H1 (cell line): Measurements from ENCODE around the gene HHIP. TPM values are rescaled to one million over a fixed set of nuclear protein-coding genes. Genes with fewer than 3 reads are reported as not detected.

ENCODE experiments used
- CTCF ChIA-PET: fragments of 300-600 bp; sonication (Branson Sonifier 250); formaldehyde crosslinking; loops from one replicate; lab custom pipeline; 2021; ENCODE audit not compliant: partially characterized antibody; lab: Charles Lee
- POLR2A ChIA-PET: fragments of 300-600 bp; sonication (Branson Sonifier 250); formaldehyde crosslinking; loops from one replicate; lab custom pipeline; 2021; ENCODE audit warnings: inconsistent platforms; ENCODE audit not compliant: partially characterized antibody; lab: Charles Lee
- DNase-seq, 2 experiments: peaks; one replicate each; pipeline versions ENCODE4 v3.0.0 to v3.0.0-alpha.2; 2010 to 2022; ENCODE audit warnings: low spot score in 2 of 2, low read depth in 1 of 2, mixed read lengths in 1 of 2
- FAIRE-seq: peaks from 2 replicates; lab custom pipeline; 2011; peaks lifted over from hg19 to GRCh38; lab: Jason Lieb, UNC
- H2AFZ ChIP-seq: 2 replicates; pipeline ENCODE4 v1.8.1; 2012; ENCODE audit warnings: low read length, inconsistent platforms
- H2AK5ac ChIP-seq: 2 replicates; pipeline ENCODE4 v1.6.1; 2013; ENCODE audit warnings: low read depth, low read length
- H2BK120ac ChIP-seq: replicated peaks from 2 replicates; pipeline ENCODE3; 2013; ENCODE audit warnings: low read depth, low read length, inconsistent platforms
- H2BK12ac ChIP-seq: 2 replicates; pipeline ENCODE4 v1.6.1; 2013; ENCODE audit warnings: low read depth, low read length
- H2BK15ac ChIP-seq: 2 replicates; pipeline ENCODE4 v1.6.1; 2013; ENCODE audit warnings: low read length
- H2BK20ac ChIP-seq: 2 replicates; pipeline ENCODE4 v1.6.1; 2013; ENCODE audit warnings: low read length
- H2BK5ac ChIP-seq: 2 replicates; pipeline ENCODE4 v1.6.1; 2013; ENCODE audit warnings: low read depth, low read length
- H3K14ac ChIP-seq: 2 replicates; pipeline ENCODE4 v1.6.1; 2013; ENCODE audit warnings: inconsistent platforms; ENCODE audit not compliant: insufficient read length
- H3K18ac ChIP-seq: 2 replicates; pipeline ENCODE4 v1.6.1; 2013; ENCODE audit warnings: low read length; ENCODE audit errors: extremely low read depth
- H3K23ac ChIP-seq: 2 replicates; pipeline ENCODE4 v1.6.1; 2013; ENCODE audit warnings: inconsistent platforms; ENCODE audit not compliant: insufficient read length
- H3K23me2 ChIP-seq: 2 replicates; pipeline ENCODE4 v1.6.1; 2013; ENCODE audit warnings: low read depth, low read length
- H3K27ac ChIP-seq: 2 replicates; pipeline ENCODE4 v1.6.1; 2011; ENCODE audit warnings: low read depth, low read length, inconsistent platforms
- H3K27me3 ChIP-seq, 4 experiments: replicated peaks in 1 of 4; 1 replicate in 1 of 4; 2 replicates in 3 of 4; pipeline versions ENCODE4 v1.6.1 to v1.8.1; 2011 to 2013; ENCODE audit warnings: low read length in 3 of 4, mild to moderate bottlenecking in 3 of 4, inconsistent platforms in 2 of 4, mixed read lengths in 2 of 4, moderate library complexity in 1 of 4; ENCODE audit not compliant: control insufficient read depth in 3 of 4, insufficient read depth in 3 of 4; ENCODE audit errors: extremely low read depth in 1 of 4
- H3K36me3 ChIP-seq, 4 experiments: 2 replicates each; pipeline versions ENCODE4 v1.6.1 to v1.8.1; 2011 to 2013; ENCODE audit warnings: mild to moderate bottlenecking in 4 of 4, low read length in 3 of 4, moderate library complexity in 2 of 4, control low read depth in 1 of 4, inconsistent platforms in 1 of 4; ENCODE audit not compliant: insufficient read depth in 4 of 4, control insufficient read depth in 2 of 4
- H3K4ac ChIP-seq: replicated peaks from 2 replicates; pipeline ENCODE3; 2013; ENCODE audit warnings: low read length, low read depth, mixed read lengths, inconsistent platforms; ENCODE audit not compliant: insufficient read length
- H3K4me1 ChIP-seq, 4 experiments: replicated peaks in 1 of 4; 1 replicate in 1 of 4; 2 replicates in 3 of 4; pipeline versions ENCODE4 v1.6.1 to v1.8.1; 2011 to 2013; ENCODE audit warnings: low read length in 3 of 4, inconsistent platforms in 2 of 4, mixed read lengths in 1 of 4; ENCODE audit not compliant: insufficient read depth in 4 of 4, control insufficient read depth in 3 of 4
- H3K4me2 ChIP-seq, 2 experiments: 2 replicates each; pipeline versions ENCODE4 v1.6.1 to v1.8.1; 2011 to 2013; ENCODE audit warnings: low read depth in 2 of 2, low read length in 2 of 2, control low read depth in 1 of 2, inconsistent platforms in 1 of 2, mild to moderate bottlenecking in 1 of 2; ENCODE audit not compliant: insufficient read depth in 1 of 2
- H3K4me3 ChIP-seq, 4 experiments: fragments of 200-600, 300-600 bp in 1 of 4; sonication (generic), shearing (Covaris generic), sonication (Bioruptor Twin) in 1 of 4; 2 replicates each; pipeline versions ENCODE4 v1.5.1 to v1.8.1; 2011 to 2016; ENCODE audit warnings: low read length in 4 of 4, low read depth in 3 of 4, control low read depth in 2 of 4, inconsistent platforms in 2 of 4, mild to moderate bottlenecking in 2 of 4, mixed read lengths in 1 of 4, moderate library complexity in 1 of 4; ENCODE audit not compliant: insufficient read depth in 2 of 4; ENCODE audit errors: extremely low read depth in 1 of 4
- H3K56ac ChIP-seq: replicated peaks from 2 replicates; pipeline ENCODE3; 2013; ENCODE audit warnings: low read depth, mild to moderate bottlenecking, mixed read lengths, low read length, inconsistent platforms; ENCODE audit not compliant: insufficient read length
- H3K79me1 ChIP-seq: 2 replicates; pipeline ENCODE4 v1.6.1; 2013; ENCODE audit warnings: low read depth, low read length, control low read depth
- H3K79me2 ChIP-seq, 2 experiments: 2 replicates each; pipeline versions ENCODE4 v1.6.1 to v1.8.1; 2012 to 2013; ENCODE audit warnings: low read length in 2 of 2, mild to moderate bottlenecking in 2 of 2, inconsistent platforms in 1 of 2; ENCODE audit not compliant: insufficient read depth in 2 of 2, control insufficient read depth in 1 of 2
- H3K9ac ChIP-seq, 4 experiments: replicated peaks in 1 of 4; 1 replicate in 1 of 4; 2 replicates in 3 of 4; pipeline versions ENCODE4 v1.6.1 to v1.8.1; 2011 to 2013; ENCODE audit warnings: low read depth in 3 of 4, low read length in 3 of 4, control low read depth in 2 of 4, mild to moderate bottlenecking in 2 of 4, moderate library complexity in 2 of 4, inconsistent platforms in 1 of 4; ENCODE audit errors: extremely low read depth in 1 of 4
- H3K9me3 ChIP-seq, 2 experiments: 2 replicates each; pipeline versions ENCODE4 v1.6.1 to v1.8.1; 2012 to 2013; ENCODE audit warnings: mild to moderate bottlenecking in 2 of 2, moderate library complexity in 2 of 2, control low read depth in 1 of 2, inconsistent platforms in 1 of 2, low read depth in 1 of 2, low read length in 1 of 2, mixed read lengths in 1 of 2; ENCODE audit not compliant: insufficient read depth in 2 of 2
- H4K20me1 ChIP-seq, 2 experiments: replicated peaks in 1 of 2; 2 replicates each; pipeline versions ENCODE3 to v1.8.1; 2011 to 2013; ENCODE audit warnings: inconsistent platforms in 2 of 2, low read length in 2 of 2, mild to moderate bottlenecking in 1 of 2; ENCODE audit not compliant: insufficient read depth in 2 of 2, control insufficient read depth in 1 of 2
- H4K5ac ChIP-seq: 2 replicates; pipeline ENCODE4 v1.6.1; 2013; ENCODE audit warnings: low read length, low read depth, mixed read lengths, inconsistent platforms; ENCODE audit not compliant: insufficient read length
- H4K8ac ChIP-seq: 2 replicates; pipeline ENCODE4 v1.8.0; 2013; ENCODE audit warnings: mild to moderate bottlenecking, moderate library complexity, low read length, inconsistent platforms; ENCODE audit not compliant: insufficient read depth; ENCODE audit errors: extremely low read depth
- H4K91ac ChIP-seq: replicated peaks from 2 replicates; pipeline ENCODE3; 2013; ENCODE audit warnings: low read length, mixed read lengths, inconsistent platforms; ENCODE audit not compliant: insufficient read length
- POLR2AphosphoS5 ChIP-seq: IDR thresholded peaks from 2 replicates; pipeline ENCODE4 v1.6.1; 2011; ENCODE audit warnings: low read depth, low read length
- whole genome bisulfite sequencing, 2 experiments: shearing (Covaris generic) in 1 of 2; methylation state at CpG; one replicate each; pipeline versions ENCODE4 v1.1.6 to v1.1.7; 2013 to 2015; ENCODE audit warnings: low lambda C conversion rate in 2 of 2, mixed read lengths in 2 of 2, inconsistent platforms in 1 of 2, low coverage in 1 of 2, missing lambda C conversion rate in 1 of 2; ENCODE audit not compliant: insufficient replicate concordance in 2 of 2, insufficient coverage in 1 of 2, insufficient read length in 1 of 2; ENCODE audit errors: extremely low coverage in 1 of 2, missing lambda C conversion rate in 1 of 2; 5-methylcytosine and 5-hydroxymethylcytosine counted together
- polyA plus RNA-seq, 7 experiments: library from polyadenylated mRNA; depleted of rRNA in 3 of 7; stranded (reverse) in 5 of 7; unstranded in 2 of 7; fragments of >200 nt in 5 of 7; fragments of 200-250 nt in 2 of 7; gene quantifications; 1 replicate in 5 of 7; 2 replicates in 1 of 7; 4 replicates in 1 of 7; pipeline versions ENCODE4 v1.2.1 to v1.2.3, GENCODE V29; 2011 to 2013; ENCODE audit warnings: missing spikeins in 2 of 7, mixed read lengths in 2 of 7
- total RNA-seq: library from RNA; stranded (reverse); fragmentation: NEBNext Ultra II Directional; extraction: Animal tissue kit (Norgen Biotek cat#: 25700); gene quantifications from 2 replicates; pipeline ENCODE4 v1.2.1, GENCODE V29; 2021

The HHIP gene
- total and polyA plus RNA-seq, 2 of the 8 experiments (the other 6 are each of a cell fraction or from before 2014, with no cell fraction given) = 0.05 to 1.3 TPM

GRCh38 chr4:144740316-144740715, 94.4 kb downstream of the HHIP start:
- no peaks in the 10 kb centered on the region for H3K79me2 ChIP-seq
- H3K23ac ChIP-seq = no peak overlapping the region
- no peak for TF ChIP-seq POLR2AphosphoS5
- H3K4me2 ChIP-seq = no peak overlapping the region
- no peaks in the 10 kb centered on the region for H3K9me3 ChIP-seq
- H3K18ac ChIP-seq = no peak overlapping the region
- H4K8ac ChIP-seq = no peak overlapping the region
- H4K20me1 ChIP-seq = no peaks in the 10 kb centered on the region
- H2BK20ac ChIP-seq = no peak overlapping the region
- no peaks in the 10 kb centered on the region for H3K27me3 ChIP-seq
- no peak overlapping the region for H4K5ac ChIP-seq
- ChIA-PET POLR2A (no interaction called here), CTCF (no interaction called here)
- no peaks in the 10 kb centered on the region for H3K4me1 ChIP-seq
- H2AK5ac ChIP-seq = no peak overlapping the region
- no peak overlapping the region for H3K9ac ChIP-seq
- no peak overlapping the region for H3K14ac ChIP-seq
- H4K91ac ChIP-seq = no peak overlapping the region
- DNase-seq (no peak), FAIRE-seq (no peak)
- no peak overlapping the region for H3K56ac ChIP-seq
- H2BK12ac ChIP-seq = no peak overlapping the region
- H2BK5ac ChIP-seq = no peak overlapping the region
- no peak overlapping the region for H2BK15ac ChIP-seq
- no peak overlapping the region for H3K4ac ChIP-seq
- H2AFZ ChIP-seq = no peak overlapping the region
- H3K79me1 ChIP-seq = no peaks in the 10 kb centered on the region
- no peak overlapping the region for H3K27ac ChIP-seq
- no peaks in the 10 kb centered on the region for H3K23me2 ChIP-seq
- 82% methylated on average over 1 of the region's 1 CpG; no CpG with 5 or more reads in 1 of the 2 experiments for WGBS, 2 experiments
- H3K36me3 ChIP-seq = no peaks in the 10 kb centered on the region
- no peak overlapping the region for H2BK120ac ChIP-seq
- no peak overlapping the region for H3K4me3 ChIP-seq
